Astrocyte of the cerebellum (primary cell): ENCODE results near the gene MAML3.

ENCODE experiments used
- DNase-seq: peaks from one replicate; pipeline ENCODE4 v3.0.0-alpha.2; 2011; ENCODE audit warnings: low read depth
- H3K4me3 ChIP-seq: 2 replicates; pipeline ENCODE4 v1.5.1; 2011; ENCODE audit warnings: mild to moderate bottlenecking, low read depth, low read length, moderate library complexity
- CTCF ChIP-seq: IDR thresholded peaks from 2 replicates; pipeline ENCODE4 v1.5.1; 2012; ENCODE audit warnings: low read length, low read depth, moderate library complexity, mild to moderate bottlenecking; ENCODE audit errors: missing control alignments
- in situ Hi-C: cut with HindIII; loops from 2 replicates; pipeline ENCODE4 v1.10.0; 2017; ENCODE audit warnings: low sequenced_read_pairs

The MAML3 gene

GRCh38 chr4:140084385-140084784, 69.6 kb downstream of the MAML3 start:
- in situ Hi-C loops: no loop called here
- TF ChIP-seq CTCF: no peak
- H3K4me3 ChIP-seq: no peak overlapping the region
- DNase-seq: no peak

- no peak for DNase-seq
- TF ChIP-seq CTCF: no peak
- in situ Hi-C loops: no loop called here
- H3K4me3 ChIP-seq: no peak overlapping the region
Observed at GRCh38 chr4:140082391-140082755, 71.6 kb downstream of the MAML3 start.

GRCh38 chr4:140081641-140082390, 72.2 kb downstream of the MAML3 start:
- no peak overlapping the region for H3K4me3 ChIP-seq
- no peak for DNase-seq
- in situ Hi-C loops: no loop called here
- TF ChIP-seq CTCF: no peak

DNA sequence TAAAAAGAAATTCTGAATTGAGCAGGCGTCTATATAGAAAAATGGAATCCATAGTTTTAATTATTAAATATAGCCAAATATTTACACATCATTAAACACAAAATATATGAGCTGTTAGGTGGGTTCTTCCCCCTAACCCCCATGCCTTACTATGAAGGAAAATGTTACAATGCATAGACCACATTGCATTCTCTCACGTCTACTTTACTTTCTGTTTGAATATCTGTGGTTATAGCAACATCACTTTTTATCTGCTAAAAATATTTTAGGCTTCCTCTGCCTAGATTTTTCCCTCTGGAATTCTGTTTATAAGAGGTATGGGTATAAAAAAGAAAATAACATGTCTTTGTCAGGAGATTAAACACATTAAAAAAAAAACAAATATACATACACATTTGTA, 73.1 kb downstream of the MAML3 start:
- no peak overlapping the region for H3K4me3 ChIP-seq
- TF ChIP-seq CTCF: no peak
- in situ Hi-C loops: no loop called here
- DNase-seq: no peak

GRCh38 chr4:140078366-140078765, 75.6 kb downstream of the MAML3 start:
- H3K4me3 ChIP-seq: no peak overlapping the region
- in situ Hi-C loops: no loop called here
- no peak for DNase-seq
- no peak for TF ChIP-seq CTCF

GRCh38 chr4:140076307-140076706, 77.7 kb downstream of the MAML3 start:
- DNase-seq: no peak

More at GRCh38 chr4:140076307-140076706, 77.7 kb downstream of the MAML3 start:
- TF ChIP-seq CTCF: no peak
- no peak overlapping the region for H3K4me3 ChIP-seq
- in situ Hi-C loops: no loop called here
